AG04450 (cell line): ENCODE results near the gene LIMS2. TPM values are rescaled to one million over a fixed set of nuclear protein-coding genes. Genes with fewer than 3 reads are reported as not detected.

Experiments used
- CTCF ChIA-PET: fragments of 300-600, 350-600 bp; formaldehyde crosslinking; extraction: SDS; loops from one replicate; lab custom pipeline; 2022; ENCODE audit warnings: antibody characterized with exemption, inconsistent platforms; lab: Charles Lee
- POLR2A ChIA-PET: fragments of 350-600 bp; formaldehyde crosslinking; extraction: SDS; loops from one replicate; lab custom pipeline; 2021; ENCODE audit warnings: antibody characterized with exemption, inconsistent platforms; lab: Yijun Ruan, JAX
- DNase-seq: peaks from one replicate; pipeline ENCODE4 v3.0.0-alpha.2; 2011; ENCODE audit warnings: low read depth, low spot score
- H3K27ac ChIP-seq: one replicate; pipeline ENCODE4 v1.5.1; 2012; ENCODE audit warnings: low read depth, low read length, control low read depth
- H3K27me3 ChIP-seq: one replicate; pipeline ENCODE4 v1.6.0; 2012; ENCODE audit warnings: low read length; ENCODE audit not compliant: control insufficient read depth, insufficient read depth
- H3K4me3 ChIP-seq: 2 replicates; pipeline ENCODE4 v1.5.1; 2011; ENCODE audit warnings: mild to moderate bottlenecking, low read depth, low read length, control low read depth
- H3K9me3 ChIP-seq: 2 replicates; pipeline ENCODE4 v1.5.1; 2012; ENCODE audit warnings: low read length; ENCODE audit not compliant: control insufficient read depth, insufficient read depth
- polyA plus RNA-seq: library from polyadenylated mRNA; depleted of rRNA; stranded (reverse); fragments of >200 nt; gene quantifications from 2 replicates; pipeline ENCODE4 v1.2.3, GENCODE V29; 2011
- TF ChIP-seq, protein P1 (sequence below): IDR thresholded peaks from 2 replicates; pipeline ENCODE4 v1.5.1; 2011; ENCODE audit warnings: low read depth, low read length, control low read depth, inconsistent platforms

Gene LIMS2
- polyA plus RNA-seq, 1 experiment: 6.3 TPM

DNA sequence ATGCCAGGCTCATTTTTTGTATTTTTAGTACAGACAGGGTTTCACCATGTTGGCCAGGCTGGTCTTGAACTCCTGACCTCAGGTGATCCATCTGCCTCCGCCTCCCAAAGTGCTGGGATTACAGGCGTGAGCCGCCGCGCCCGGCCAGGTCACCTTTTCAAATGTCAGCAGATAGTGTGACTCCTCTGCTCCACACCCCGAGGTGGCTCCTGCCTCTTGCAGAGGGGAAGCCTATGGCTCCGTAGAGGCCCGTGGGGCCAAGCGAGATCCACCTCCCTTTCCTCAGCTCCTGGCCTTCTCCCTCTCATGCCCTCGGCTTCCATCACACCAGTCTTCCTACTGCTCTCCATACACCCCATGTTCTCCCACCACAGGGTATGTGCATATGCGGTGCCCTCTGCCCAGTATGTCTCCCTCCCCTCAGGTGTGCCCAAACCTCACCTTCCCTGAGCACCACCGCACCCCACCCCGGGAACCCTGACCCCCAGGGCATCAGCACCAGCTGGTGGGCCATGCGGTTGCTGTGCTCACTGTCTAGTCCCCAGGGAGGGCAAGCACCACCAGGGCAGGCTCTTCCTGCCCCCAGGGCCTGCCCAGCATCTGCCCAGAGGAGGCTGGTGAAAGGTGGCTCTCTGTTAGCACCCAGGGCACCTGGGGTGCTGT lies 18.6 kb downstream of the LIMS2 start:
- TF ChIP-seq, protein P1, sequence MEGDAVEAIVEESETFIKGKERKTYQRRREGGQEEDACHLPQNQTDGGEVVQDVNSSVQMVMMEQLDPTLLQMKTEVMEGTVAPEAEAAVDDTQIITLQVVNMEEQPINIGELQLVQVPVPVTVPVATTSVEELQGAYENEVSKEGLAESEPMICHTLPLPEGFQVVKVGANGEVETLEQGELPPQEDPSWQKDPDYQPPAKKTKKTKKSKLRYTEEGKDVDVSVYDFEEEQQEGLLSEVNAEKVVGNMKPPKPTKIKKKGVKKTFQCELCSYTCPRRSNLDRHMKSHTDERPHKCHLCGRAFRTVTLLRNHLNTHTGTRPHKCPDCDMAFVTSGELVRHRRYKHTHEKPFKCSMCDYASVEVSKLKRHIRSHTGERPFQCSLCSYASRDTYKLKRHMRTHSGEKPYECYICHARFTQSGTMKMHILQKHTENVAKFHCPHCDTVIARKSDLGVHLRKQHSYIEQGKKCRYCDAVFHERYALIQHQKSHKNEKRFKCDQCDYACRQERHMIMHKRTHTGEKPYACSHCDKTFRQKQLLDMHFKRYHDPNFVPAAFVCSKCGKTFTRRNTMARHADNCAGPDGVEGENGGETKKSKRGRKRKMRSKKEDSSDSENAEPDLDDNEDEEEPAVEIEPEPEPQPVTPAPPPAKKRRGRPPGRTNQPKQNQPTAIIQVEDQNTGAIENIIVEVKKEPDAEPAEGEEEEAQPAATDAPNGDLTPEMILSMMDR: no peak
- no peaks in the 10 kb centered on the region; the same call in 1 of the 2 replicates for H3K9me3 ChIP-seq
- DNase-seq: no peak
- CTCF ChIA-PET: no interaction called here
- no peak overlapping the region for H3K27ac ChIP-seq
- no peaks in the 10 kb centered on the region for H3K27me3 ChIP-seq
- POLR2A ChIA-PET: no interaction called here
- H3K4me3 ChIP-seq: no peak overlapping the region

DNA sequence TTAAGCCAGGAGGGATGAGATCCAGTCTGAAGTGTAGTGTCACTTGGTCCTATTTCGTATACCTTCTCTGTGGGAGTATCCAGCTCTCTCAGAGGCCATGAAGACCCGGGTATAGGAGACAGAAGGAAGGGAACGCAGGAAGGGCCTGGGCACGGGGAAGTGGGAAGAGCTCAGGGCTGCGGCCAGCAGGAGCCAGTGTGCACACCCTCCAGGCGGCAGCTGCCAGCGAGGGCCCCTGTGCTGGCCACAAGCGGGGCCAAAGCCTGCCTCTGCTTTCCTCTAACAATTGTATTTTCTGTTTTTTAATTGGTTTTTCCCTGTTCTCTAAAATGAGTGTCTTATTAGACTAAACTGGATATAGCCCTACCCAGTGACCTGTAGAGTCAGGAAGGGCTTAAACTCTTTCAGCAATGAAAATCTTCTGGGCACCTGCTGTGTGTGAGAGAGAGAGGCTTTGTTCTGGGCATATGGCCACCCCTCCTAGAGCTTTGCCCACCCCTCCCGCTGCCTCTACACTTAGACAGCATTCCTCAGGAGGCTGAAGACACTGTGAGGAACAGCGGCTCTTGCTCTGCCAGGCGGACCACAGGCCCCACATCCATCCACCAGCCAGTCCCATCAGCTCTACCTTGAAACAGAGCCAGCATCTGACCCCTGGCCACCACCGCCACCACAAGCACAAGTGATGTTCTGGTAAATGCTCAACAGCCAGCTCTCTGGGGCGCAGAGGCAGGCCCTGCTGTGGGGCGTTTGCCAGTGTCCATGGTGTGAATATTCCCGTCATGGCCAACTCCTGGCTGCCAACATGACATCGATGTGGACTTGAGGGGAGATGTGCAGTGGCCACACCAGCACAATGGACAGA lies 19.9 kb downstream of the LIMS2 start:
- no peak for DNase-seq
- no peaks in the 10 kb centered on the region for H3K27me3 ChIP-seq
- H3K4me3 ChIP-seq: no peak overlapping the region
- TF ChIP-seq, protein P1: no peak
- ChIA-PET CTCF (no interaction called here), POLR2A (no interaction called here)
- H3K9me3 ChIP-seq: no peaks in the 10 kb centered on the region; the same call in 1 of the 2 replicates
- H3K27ac ChIP-seq: no peak overlapping the region

DNA sequence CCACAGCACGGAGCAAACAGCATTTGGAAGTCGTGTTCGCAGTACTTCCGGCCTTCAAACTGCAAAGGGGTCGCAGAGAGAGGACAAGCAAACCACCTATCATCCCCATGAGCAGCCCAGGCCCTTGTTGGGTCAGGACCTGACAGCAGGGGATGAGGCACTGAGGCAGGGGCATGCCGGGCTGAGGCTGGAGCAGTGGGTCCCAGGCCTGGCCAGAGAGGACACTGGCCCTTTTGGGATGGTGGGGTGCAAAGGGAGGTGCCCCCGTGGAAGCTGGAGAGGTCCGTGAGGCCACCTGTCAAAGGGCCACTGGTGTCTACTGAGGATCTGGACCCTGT lies 20.5 kb downstream of the LIMS2 start:
- no peak for DNase-seq
- Histone ChIP-seq H3K27ac (no peak overlapping the region), H3K27me3 (no peaks in the 10 kb centered on the region), H3K9me3 (no peaks in the 10 kb centered on the region; the same call in 1 of the 2 replicates), H3K4me3 (no peak overlapping the region)
- ChIA-PET POLR2A (no interaction called here), CTCF (no interaction called here)
- TF ChIP-seq, protein P1: no peak

DNA sequence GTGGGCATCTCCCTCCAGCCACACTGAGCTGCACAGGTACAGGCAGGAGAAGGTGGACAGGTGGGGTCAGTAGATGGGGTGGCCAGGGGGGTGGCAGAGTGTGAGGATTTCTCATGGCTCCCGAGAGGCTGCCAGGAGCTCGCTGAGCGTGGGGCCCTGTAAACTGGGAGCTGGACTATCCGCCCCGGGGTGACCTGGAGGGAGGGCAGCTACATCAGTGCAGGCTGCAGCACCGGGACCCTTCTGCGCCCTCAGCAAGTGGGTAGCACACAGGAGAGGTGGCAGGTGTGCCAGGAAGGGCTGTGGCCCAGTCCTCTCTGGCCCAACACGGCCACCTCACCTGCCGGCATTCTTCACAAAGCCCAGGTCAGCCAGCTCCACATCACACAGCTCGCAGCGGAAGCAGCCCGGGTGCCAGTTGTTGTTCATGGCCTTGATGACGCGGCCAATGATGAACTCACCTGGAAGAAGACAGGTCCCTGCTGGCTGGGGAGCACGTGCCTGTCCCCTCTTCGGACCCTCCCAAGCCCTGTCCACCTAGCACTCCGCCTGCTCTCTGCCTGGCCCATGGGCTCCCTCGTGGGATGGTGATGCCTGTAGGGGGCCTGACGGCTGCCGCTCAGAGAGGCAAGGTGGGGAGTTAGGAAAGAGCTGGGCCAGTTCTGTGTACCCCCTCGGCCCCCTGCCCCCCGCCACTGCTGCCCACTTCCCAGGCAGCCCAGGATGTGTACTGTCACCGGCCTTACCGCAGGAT lies 21.1 kb downstream of the LIMS2 start:
- CTCF ChIA-PET: interaction anchor here (5.1 kb wide), 1 partner anchor 63 kb away, joined by 22 read pairs; no protein-coding TSS in a partner anchor

More for the DNA sequence above, 21.1 kb downstream of the LIMS2 start:
- TF ChIP-seq, protein P1: no peak
- no peaks in the 10 kb centered on the region; the same call in 1 of the 2 replicates for H3K9me3 ChIP-seq
- H3K4me3 ChIP-seq: no peak overlapping the region
- H3K27me3 ChIP-seq: no peaks in the 10 kb centered on the region
- no peak overlapping the region for H3K27ac ChIP-seq
- no peak for DNase-seq
- POLR2A ChIA-PET: no interaction called here
